ENCODE measurements around the gene ZNF555. TPM values are rescaled to one million over a fixed set of nuclear protein-coding genes. Genes with fewer than 3 reads are reported as not detected.

ZNF555 gene
- total and polyA plus RNA-seq, 2 of the 13 experiments (the other 11 are each of a cell fraction or from before 2014, with no cell fraction given), result 5.0 to 8.0 TPM

- Histone ChIP-seq H4K20me1 (ENCODE audit: insufficient read depth, low read length) (peaks cover 15% of the 10 kb centered on the region), H3K9me3 (ENCODE audit: low read length) (no peaks in the 10 kb centered on the region), H3K9ac (ENCODE audit: insufficient read depth, low read depth, low read length) (no peak overlapping the region), H3K27ac (ENCODE audit: extremely low read length, insufficient read depth, low read length) (no peak overlapping the region), H3K36me3 (replicated peaks in 1 of 2; ENCODE audit: control insufficient read depth in 1 of 2, insufficient read depth in 2 of 2, low read length in 2 of 2) (peaks cover 20 to 62% of the 10 kb centered on the region in 2 experiments), H3K4me3 (replicated peaks in 1 of 3; ENCODE audit: insufficient read depth in 1 of 3, low read depth in 2 of 3, low read length in 3 of 3) (no peak overlapping the region), H2AFZ (ENCODE audit: low read length) (no peak overlapping the region), H3K79me2 (ENCODE audit: insufficient read depth, low read length) (peaks cover 8% of the 10 kb centered on the region), H3K4me2 (ENCODE audit: low read depth, low read length) (no peak overlapping the region), H3K27me3 (ENCODE audit: control insufficient read depth in 1 of 2, insufficient read depth in 2 of 2, low read length in 2 of 2) (no peaks in the 10 kb centered on the region), H3K4me1 (ENCODE audit: insufficient read depth, low read length) (peaks cover 30% of the 10 kb centered on the region)
- TF ChIP-seq PRDM10 (CRISPR knock-in tag; IDR thresholded peaks at IDR 0.05; ENCODE audit: low read depth) (no peak), CREB1 (IDR thresholded peaks at IDR 0.05) (peak; percentile 52; the same call in 1 of the 2 replicates), CREB1 (CRISPR knock-in tag; IDR thresholded peaks at IDR 0.05) (no peak)
- ChIA-PET POLR2A (no interaction called here), CTCF (ENCODE audit: low intra/inter-chr PET ratio, low total read pairs) (no interaction called here)
- DNase-seq (ENCODE audit: low spot score), result no peak
- no peak for ATAC-seq
- intact Hi-C loops (cut with micrococcal nuclease; ENCODE audit: unreplicated experiment) (no loop called here), in situ Hi-C loops (cut with HindIII; ENCODE audit: extremely low pct_ligation_motif_present, low pct_unique_long_range_greater_than_20kb) (no loop called here)
- 98% methylated on average over 12 of the region's 12 CpGs for WGBS (ENCODE audit: low lambda C conversion rate)
- FAIRE-seq, result no peak
- no TSS peak for BruUV-seq (replicated peaks)
Observed at GRCh38 chr19:2793577-2793976, 47.7 kb upstream of the ZNF555 start.
